HG03571 (cell line): ENCODE results near the gene APOC4.
A peak's percentile ranks its signal among the peaks of the same experiment; 100 is the strongest.
"Not testable (repeated sequence)": the region's sequence is repeated elsewhere in the genome, so short reads cannot be mapped to it uniquely, and the experiment has no call there.

Source experiments
- ATAC-seq: cut with Tn5 transposase; IDR thresholded peaks from one replicate; pipeline ENCODE4 v1.9.1; 2021; ENCODE audit not compliant: unreplicated experiment

APOC4 gene

GRCh38 chr19:44914433-44915206 lies 27.4 kb upstream of the APOC4 start, which contains the start of gene APOC1:
Gene APOC1, plus strand, starts transcription at chr19:44914608. Its CDS starts 284 bp downstream, at chr19:44914892.
- ATAC-seq, result peak; percentile 87

- no peak for ATAC-seq
Observed at GRCh38 chr19:44924243-44924725, 17.8 kb upstream of the APOC4 start.

- no peak for ATAC-seq
Observed at GRCh38 chr19:44925114-44925891, 16.7 kb upstream of the APOC4 start.

- not testable (repeated sequence) for ATAC-seq
Observed at GRCh38 chr19:44926245-44927077, 15.6 kb upstream of the APOC4 start.

- no peak for ATAC-seq
Observed at GRCh38 chr19:44927746-44928145, 14.3 kb upstream of the APOC4 start.

GRCh38 chr19:44930088-44930487 lies 11.9 kb upstream of the APOC4 start:
- no peak for ATAC-seq

- no peak for ATAC-seq
Observed at GRCh38 chr19:44931541-44931940, 10.5 kb upstream of the APOC4 start.

- ATAC-seq, result no peak
Observed at GRCh38 chr19:44939668-44940067, 2.4 kb upstream of the APOC4 start.

GRCh38 chr19:44943801-44944249 lies 1.8 kb downstream of the APOC4 start:
- no peak for ATAC-seq

- ATAC-seq, result no peak
Observed at GRCh38 chr19:44947041-44947581, 5.1 kb downstream of the APOC4 start.

- ATAC-seq, result no peak
Observed at GRCh38 chr19:44948237-44948636, 6.2 kb downstream of the APOC4 start.

- ATAC-seq, result no peak
Observed at GRCh38 chr19:44948763-44949374, 6.8 kb downstream of the APOC4 start.

GRCh38 chr19:44949550-44949949 lies 7.5 kb downstream of the APOC4 start:
- no peak for ATAC-seq

GRCh38 chr19:44951179-44952159 lies 9.4 kb downstream of the APOC4 start:
- ATAC-seq, result no peak

GRCh38 chr19:44954278-44954648 lies 12.2 kb downstream of the APOC4 start:
- no peak for ATAC-seq

GRCh38 chr19:44954649-44955504 lies 12.8 kb downstream of the APOC4 start, which contains the start of gene CLPTM1:
Gene CLPTM1, plus strand, starts transcription at chr19:44955380. Its CDS starts 16 bp downstream, at chr19:44955396.
- ATAC-seq, result peak; percentile 72

GRCh38 chr19:44955505-44956439 lies 13.7 kb downstream of the APOC4 start:
- ATAC-seq, result peak; percentile 19
